Hematopoietic multipotent progenitor cell treated with erythropoietin and hydrocortisone succinate and interleukin-3 and kit ligand, for 6 days (in vitro differentiated cells): Measurements from ENCODE around the gene PDCL2.
"Not testable (repeated sequence)": the region's sequence is repeated elsewhere in the genome, so short reads cannot be mapped to it uniquely, and the experiment has no call there.

Source experiments
- DNase-seq: peaks from one replicate; pipeline ENCODE4 v3.0.0-alpha.2; 2015

Gene PDCL2

GRCh38 chr4:55582773-55583172 is 9.3 kb downstream of the PDCL2 start:
- not testable (repeated sequence) for DNase-seq

GRCh38 chr4:55578341-55579010 is 13.6 kb downstream of the PDCL2 start:
- no peak for DNase-seq

GRCh38 chr4:55575513-55575912 is 16.5 kb downstream of the PDCL2 start:
- no peak for DNase-seq

GRCh38 chr4:55574252-55574651 is 17.8 kb downstream of the PDCL2 start:
- DNase-seq: no peak

DNA sequence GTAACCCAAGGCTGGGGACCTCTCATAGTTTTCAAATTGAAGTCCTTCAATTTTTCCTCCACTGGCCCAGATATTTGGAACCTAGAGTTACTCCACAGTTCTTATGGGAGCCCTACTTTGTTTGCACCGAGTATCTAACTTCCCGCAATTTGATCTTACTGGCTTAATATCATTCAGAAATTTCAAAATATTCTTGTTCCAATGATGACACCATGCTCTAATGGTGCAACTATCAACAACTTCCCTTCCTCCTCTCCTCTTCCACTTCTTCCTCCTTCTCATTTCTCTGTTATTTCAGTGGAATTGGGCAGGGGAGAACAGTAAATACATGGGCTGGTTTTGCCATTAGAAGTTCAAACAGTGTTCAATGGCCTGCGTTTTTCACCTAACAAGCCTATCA is 20.2 kb downstream of the PDCL2 start:
- no peak for DNase-seq

DNA sequence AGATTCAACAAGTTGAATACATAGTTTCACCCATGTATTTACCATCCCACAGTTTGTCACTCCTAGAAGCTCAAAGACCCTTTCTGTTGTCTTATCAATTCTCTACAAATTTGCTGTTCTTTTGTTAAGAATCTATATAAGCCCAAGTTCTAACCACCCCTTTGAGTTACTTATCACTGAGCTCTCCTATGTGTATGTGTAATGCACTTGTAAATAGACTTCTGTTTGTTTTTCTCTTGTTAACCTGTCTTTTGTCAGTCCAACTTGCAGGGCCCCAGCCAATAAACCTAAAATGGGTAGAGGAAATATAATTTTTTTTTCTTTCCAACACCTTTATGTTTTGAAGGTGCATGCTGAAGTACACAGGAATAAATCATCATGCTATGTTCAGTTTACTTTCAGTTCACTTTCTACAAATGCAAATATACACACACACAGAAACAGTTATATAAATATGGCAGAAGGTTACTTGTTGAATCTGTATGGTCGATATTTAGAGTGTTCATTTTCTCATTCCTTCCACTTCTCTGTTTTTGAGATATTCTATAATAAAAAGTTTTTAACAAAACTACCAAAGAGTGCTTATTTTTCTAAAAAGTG is 23.0 kb downstream of the PDCL2 start:
- no peak for DNase-seq

- DNase-seq: no peak
Observed at GRCh38 chr4:55561889-55562288, 30.2 kb downstream of the PDCL2 start.

GRCh38 chr4:55560096-55560495 is 31.9 kb downstream of the PDCL2 start:
- DNase-seq: no peak

GRCh38 chr4:55554453-55555030 is 37.5 kb downstream of the PDCL2 start:
- DNase-seq: peak; percentile 59

DNA sequence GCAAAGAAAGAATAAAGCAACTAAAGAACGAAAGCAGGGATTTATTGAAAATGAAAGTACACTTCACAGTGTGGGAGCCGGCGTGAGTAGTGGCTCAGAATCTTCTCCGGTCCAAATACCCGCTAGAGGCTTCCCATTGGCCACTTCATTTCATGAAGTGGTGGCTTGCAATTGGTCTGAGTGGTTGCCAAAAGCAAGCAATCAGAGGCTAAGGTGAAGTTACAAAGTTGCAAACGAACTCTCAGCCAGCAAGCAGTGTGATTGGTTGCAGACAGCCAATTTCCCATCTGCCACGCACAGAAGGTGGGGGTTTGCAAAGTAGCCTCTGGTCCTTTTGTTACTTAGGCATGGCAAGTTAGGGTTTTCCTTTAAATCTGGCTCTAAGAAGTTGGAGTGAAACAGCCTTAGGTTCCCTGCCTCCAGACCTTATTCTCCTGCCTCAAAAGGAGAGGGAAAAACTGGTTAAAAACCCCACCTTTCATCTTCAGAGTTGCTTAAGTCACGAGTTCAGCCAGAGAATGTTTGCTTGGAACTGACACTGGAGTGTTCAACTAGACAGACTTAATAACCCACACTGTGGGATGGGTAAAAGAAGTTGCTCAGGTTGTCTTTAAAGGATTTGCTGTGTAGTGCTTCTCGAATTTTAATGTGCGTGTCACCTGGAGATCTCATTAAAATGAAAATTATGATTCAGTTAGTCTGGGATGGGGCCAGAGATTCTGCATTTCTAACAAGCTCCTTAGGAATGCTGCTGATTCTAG is 38.4 kb downstream of the PDCL2 start:
- DNase-seq: no peak

- DNase-seq: not testable (repeated sequence)
Observed at GRCh38 chr4:55551964-55552363, 40.1 kb downstream of the PDCL2 start.

DNA sequence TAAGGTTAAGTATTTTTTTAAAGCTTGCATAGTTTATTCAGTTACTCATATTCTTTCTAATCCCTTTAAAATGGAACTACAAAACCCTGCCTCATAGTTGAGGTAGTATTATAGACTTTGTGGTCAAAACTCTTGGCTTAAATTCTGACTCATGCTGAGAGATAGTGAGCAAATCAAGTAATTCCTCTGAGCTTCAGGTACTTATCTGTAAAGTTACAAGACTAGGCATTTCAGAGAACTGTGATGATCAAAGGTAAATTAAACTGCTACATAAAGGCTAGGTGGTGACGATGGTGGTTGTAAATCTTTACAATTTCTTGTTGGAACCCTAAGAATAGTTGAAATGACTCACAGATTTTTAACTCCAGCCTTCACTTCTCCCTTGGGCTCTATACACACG is 42.2 kb downstream of the PDCL2 start:
- DNase-seq: no peak

DNA sequence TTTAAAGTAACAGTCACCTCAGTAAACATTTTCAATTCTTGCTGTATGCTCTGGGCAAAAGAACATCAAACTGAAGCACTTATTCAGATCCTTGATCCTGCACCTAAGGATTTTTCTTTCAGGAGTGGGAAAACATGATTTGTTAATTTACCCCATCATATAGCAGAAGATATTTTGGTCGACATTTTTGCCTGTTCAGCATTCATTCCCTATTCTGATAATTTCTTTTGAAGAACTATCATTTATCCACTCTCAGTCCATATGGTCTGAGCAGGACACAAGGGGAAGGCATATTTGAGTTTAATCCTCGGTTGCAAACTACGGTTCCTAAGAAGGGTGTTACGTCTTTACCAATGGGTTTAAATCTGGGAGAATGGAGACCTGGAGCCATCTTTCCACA is 44.1 kb downstream of the PDCL2 start:
- no peak for DNase-seq

DNA sequence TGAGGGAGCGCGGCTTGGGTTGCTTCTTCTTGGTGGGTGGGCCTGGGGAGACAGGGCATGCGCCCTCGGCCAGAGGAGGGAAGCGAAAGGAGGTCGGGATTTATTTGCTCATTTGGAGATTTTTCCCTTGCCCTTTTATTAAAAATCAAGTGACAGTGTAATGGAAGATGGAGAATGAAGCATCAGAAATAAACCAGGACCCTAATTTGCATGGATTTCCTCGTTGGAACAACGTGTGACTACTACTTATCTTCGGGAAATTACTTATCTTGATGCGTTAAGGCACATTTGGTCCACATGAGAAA is 44.6 kb downstream of the PDCL2 start:
- DNase-seq: no peak

- peak; percentile 81 for DNase-seq
Observed at GRCh38 chr4:55546756-55547465, 45.1 kb downstream of the PDCL2 start, which contains the start of gene CLOCK. CLOCK (minus strand) TSS chr4:55546909; CDS start chr4:55482785, 64,124 bp downstream.

GRCh38 chr4:55546506-55546755 is 45.6 kb downstream of the PDCL2 start:
- DNase-seq: no peak

- DNase-seq: peak; percentile 75
Observed at GRCh38 chr4:55545641-55546505, 46.2 kb downstream of the PDCL2 start.

- peak; percentile 45 for DNase-seq
Observed at GRCh38 chr4:55545151-55545550, 46.9 kb downstream of the PDCL2 start.

DNA sequence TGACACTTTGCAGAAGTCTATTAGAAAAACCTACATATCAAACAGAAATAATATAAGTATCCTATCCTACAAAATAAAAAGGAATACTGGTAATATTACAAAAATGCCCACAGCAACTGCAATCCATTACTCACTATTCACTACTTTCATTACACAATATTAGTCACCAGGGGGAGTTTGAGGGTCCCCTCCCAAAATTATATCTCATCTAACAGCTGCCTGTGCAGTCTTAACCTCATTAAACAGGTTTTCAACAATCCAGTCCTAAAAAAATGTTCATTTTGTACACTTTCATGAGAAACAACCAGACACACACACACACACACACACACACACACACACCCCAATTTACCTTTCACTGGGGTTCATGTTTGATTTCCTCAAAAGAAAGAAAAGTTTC is 48.2 kb downstream of the PDCL2 start:
- peak; percentile 75 for DNase-seq

DNA sequence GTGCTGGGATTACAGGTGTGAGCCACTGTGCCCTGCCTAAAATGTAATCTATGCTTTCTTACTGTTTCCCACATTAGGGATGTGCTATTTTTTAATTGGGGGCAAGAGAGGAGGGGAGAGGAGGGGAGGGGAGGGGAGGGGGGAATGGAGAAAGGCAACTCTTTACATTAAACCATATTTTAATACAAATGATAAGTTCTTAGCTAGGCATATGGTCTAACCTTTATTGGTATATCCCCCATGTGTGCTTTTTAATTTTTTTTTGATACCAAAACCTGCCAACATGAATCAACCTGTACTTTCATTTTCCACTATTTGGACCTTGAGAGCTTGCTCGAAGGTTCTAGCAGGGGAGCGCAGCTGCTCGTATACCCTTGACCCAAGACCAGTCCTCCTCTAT is 51.8 kb downstream of the PDCL2 start:
- no peak for DNase-seq

GRCh38 chr4:55539658-55540057 is 52.4 kb downstream of the PDCL2 start:
- peak; percentile 17 for DNase-seq

- DNase-seq: no peak
Observed at GRCh38 chr4:55538531-55538930, 53.5 kb downstream of the PDCL2 start.

DNA sequence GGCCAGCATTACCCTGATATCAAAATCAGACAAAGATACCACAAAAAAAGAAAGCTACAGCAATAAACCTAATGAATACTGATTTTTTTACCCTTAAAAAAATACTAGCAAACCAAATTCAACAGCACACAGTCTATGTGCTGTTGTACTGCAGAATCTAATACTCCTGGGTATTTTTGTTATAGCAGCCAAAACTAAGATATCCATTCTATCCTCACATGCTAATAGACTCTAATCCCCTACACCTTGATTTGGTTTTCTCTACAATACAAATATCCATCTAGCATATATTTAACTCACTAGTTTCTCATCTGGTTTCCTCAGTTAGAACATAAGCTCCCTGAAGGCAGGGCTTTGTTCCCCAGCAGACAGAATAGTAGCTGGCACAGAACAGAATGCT is 57.7 kb downstream of the PDCL2 start:
- no peak for DNase-seq
